HepG2 (cell line): Measurements from ENCODE around the gene PHKG2. TPM values are rescaled to one million over a fixed set of nuclear protein-coding genes. Genes with fewer than 3 reads are reported as not detected.
A peak's percentile ranks its signal among the peaks of the same experiment; 100 is the strongest.

ENCODE experiments used
- ATAC-seq: fragments of 200-7000 bp; cut with Tn5 transposase; 3 replicates; pipeline ENCODE4 v1.9.1; 2020; ENCODE audit warnings: mild to moderate bottlenecking, moderate library complexity
- BruUV-seq: library from RNA; stranded (reverse); fragments of 400-500 nt; replicated peaks from 2 replicates; lab custom pipeline; 2021; lab: Mats Ljungman, UMichigan
- CTCF ChIA-PET: fragments of 300-600 bp; formaldehyde crosslinking; extraction: SDS; loops from one replicate; lab custom pipeline; 2021; ENCODE audit warnings: low total read pairs, inconsistent platforms, low intra/inter-chr PET ratio; lab: Yijun Ruan, JAX
- POLR2A ChIA-PET: fragments of 350-600 bp; sonication (Branson Sonifier 250); formaldehyde crosslinking; loops from one replicate; lab custom pipeline; 2020; ENCODE audit warnings: antibody characterized with exemption, inconsistent platforms; lab: Yijun Ruan, JAX
- DNase-seq: peaks from one replicate; pipeline ENCODE4 v3.0.0-alpha.2; 2015; ENCODE audit warnings: low spot score
- FAIRE-seq: peaks from 3 replicates; lab custom pipeline; 2011; peaks lifted over from hg19 to GRCh38; lab: Jason Lieb, UNC
- H2AFZ ChIP-seq: one replicate; pipeline ENCODE4 v1.6.1; 2011; ENCODE audit warnings: low read length, inconsistent platforms
- H3K27ac ChIP-seq: fragments of 300-600 bp; 3 replicates; pipeline ENCODE4 v1.8.0; 2011; ENCODE audit warnings: mixed run types, mild to moderate bottlenecking, mixed read lengths, low read length, inconsistent platforms; ENCODE audit not compliant: insufficient read depth; ENCODE audit errors: extremely low read length
- H3K27me3 ChIP-seq, 2 experiments: fragments of 200-600 bp in 1 of 2; 2 replicates in 1 of 2; 3 replicates in 1 of 2; pipeline versions ENCODE4 v1.6.0 to v1.8.0; 2011; ENCODE audit warnings: low read length in 2 of 2, mild to moderate bottlenecking in 2 of 2, moderate library complexity in 2 of 2, inconsistent platforms in 1 of 2; ENCODE audit not compliant: insufficient read depth in 2 of 2, control insufficient read depth in 1 of 2
- H3K36me3 ChIP-seq, 2 experiments: fragments of 200-600 bp in 1 of 2; replicated peaks in 1 of 2; 2 replicates in 1 of 2; 3 replicates in 1 of 2; pipeline versions ENCODE4 v1.5.1 to v1.8.0; 2011; ENCODE audit warnings: low read length in 2 of 2, inconsistent platforms in 1 of 2; ENCODE audit not compliant: insufficient read depth in 2 of 2, control insufficient read depth in 1 of 2
- H3K4me1 ChIP-seq: 2 replicates; pipeline ENCODE4 v1.5.1; 2012; ENCODE audit warnings: low read length, inconsistent platforms; ENCODE audit not compliant: insufficient read depth
- H3K4me2 ChIP-seq: 2 replicates; pipeline ENCODE4 v1.6.0; 2011; ENCODE audit warnings: low read depth, low read length, inconsistent platforms
- H3K4me3 ChIP-seq, 3 experiments: fragments of 200-600 bp in 1 of 3; sonication (generic), shearing (Covaris generic) in 1 of 3; replicated peaks in 1 of 3; 2 replicates each; pipeline ENCODE4 v1.5.1; 2011 to 2016; ENCODE audit warnings: low read length in 3 of 3, inconsistent platforms in 2 of 3, low read depth in 2 of 3, mild to moderate bottlenecking in 2 of 3, control low read depth in 1 of 3, mixed read lengths in 1 of 3; ENCODE audit not compliant: insufficient read depth in 1 of 3
- H3K79me2 ChIP-seq: one replicate; pipeline ENCODE4 v1.6.1; 2011; ENCODE audit warnings: low read length, inconsistent platforms; ENCODE audit not compliant: insufficient read depth
- H3K9ac ChIP-seq: 2 replicates; pipeline ENCODE4 v1.6.0; 2011; ENCODE audit warnings: mild to moderate bottlenecking, low read depth, low read length, inconsistent platforms; ENCODE audit not compliant: insufficient read depth
- H3K9me3 ChIP-seq: 2 replicates; pipeline ENCODE4 v1.5.1; 2012; ENCODE audit warnings: mild to moderate bottlenecking, low read length
- H4K20me1 ChIP-seq: 2 replicates; pipeline ENCODE4 v1.6.0; 2011; ENCODE audit warnings: inconsistent platforms, mild to moderate bottlenecking, low read length, moderate library complexity; ENCODE audit not compliant: insufficient read depth
- DNMT1 ChIP-seq: sonication (generic); formaldehyde crosslinking; IDR thresholded peaks from 2 replicates; pipeline ENCODE4 v1.5.1; 2020; ENCODE audit warnings: mild to moderate bottlenecking, missing genetic modification reagents
- HDAC2 ChIP-seq: sonication (generic); formaldehyde crosslinking; IDR thresholded peaks from 2 replicates; pipeline ENCODE4 v1.4.0; 2020; ENCODE audit warnings: missing genetic modification reagents
- HNRNPUL1 ChIP-seq: fragments of 200-400 bp; formaldehyde crosslinking; IDR thresholded peaks from 2 replicates; pipeline ENCODE4 v1.6.1; 2017; ENCODE audit warnings: low read depth, mild to moderate bottlenecking, low read length, moderate library complexity
- IKZF4 ChIP-seq: sonication (generic); formaldehyde crosslinking; IDR thresholded peaks from 2 replicates; pipeline ENCODE4 v1.5.1; 2020; ENCODE audit warnings: borderline replicate concordance, mild to moderate bottlenecking, low read depth, missing genetic modification reagents; ENCODE audit errors: not compliant biosample characterization
- KAT7 ChIP-seq: IDR thresholded peaks from 2 replicates; pipeline ENCODE4 v1.6.1; 2018; ENCODE audit warnings: borderline replicate concordance, missing compliant biosample characterization
- KDM6A ChIP-seq: IDR thresholded peaks from 2 replicates; pipeline ENCODE4 v1.6.1; 2016; ENCODE audit warnings: low read depth
- MIER3 ChIP-seq: IDR thresholded peaks from 2 replicates; pipeline ENCODE4 v1.6.1; 2016; ENCODE audit warnings: missing compliant biosample characterization, borderline replicate concordance
- POLR2G ChIP-seq: fragments of 200-400 bp; formaldehyde crosslinking; IDR thresholded peaks from 2 replicates; pipeline ENCODE4 v1.6.1; 2018; ENCODE audit warnings: mild to moderate bottlenecking, low read depth, low read length, moderate library complexity
- RBM22 ChIP-seq: fragments of 200-400 bp; formaldehyde crosslinking; optimal IDR thresholded peaks from 2 replicates; pipeline ENCODE3; 2017; ENCODE audit warnings: mild to moderate bottlenecking, low read length, moderate library complexity
- U2AF2 ChIP-seq: fragments of 200-400 bp; formaldehyde crosslinking; IDR thresholded peaks from 2 replicates; pipeline ENCODE4 v1.6.1; 2017; ENCODE audit warnings: low read depth, mild to moderate bottlenecking, low read length
- ZNF549 ChIP-seq: sonication (generic); formaldehyde crosslinking; IDR thresholded peaks from 2 replicates; pipeline ENCODE4 v1.5.0; 2020; ENCODE audit warnings: missing genetic modification reagents
- ZNF703 ChIP-seq: sonication (generic); formaldehyde crosslinking; IDR thresholded peaks from 2 replicates; pipeline ENCODE4 v1.5.1; 2020; ENCODE audit warnings: missing genetic modification reagents, mild to moderate bottlenecking, moderate library complexity, borderline replicate concordance
- ZNF878 ChIP-seq: sonication (generic); formaldehyde crosslinking; IDR thresholded peaks from 2 replicates; pipeline ENCODE4 v1.8.1; 2023; ENCODE audit warnings: mild to moderate bottlenecking, missing genetic modification reagents, moderate library complexity
- WGBS: methylation state at CpG from one replicate; pipeline ENCODE4 v1.1.6; 2017; ENCODE audit warnings: low lambda C conversion rate; 5-methylcytosine and 5-hydroxymethylcytosine counted together
- in situ Hi-C: cut with HindIII; loops from 2 replicates; pipeline ENCODE4 v1.10.0; 2017; ENCODE audit warnings: low pct_unique_long_range_greater_than_20kb; ENCODE audit not compliant: extremely low pct_ligation_motif_present
- intact Hi-C: fragments of 100-400 bp; cut with micrococcal nuclease; formaldehyde crosslinking; loops from one replicate; pipeline ENCODE4 v1.10.0; 2022; ENCODE audit not compliant: unreplicated experiment
- polyA plus RNA-seq, 8 experiments: library from polyadenylated mRNA; depleted of rRNA in 3 of 8; stranded (reverse) in 7 of 8; unstranded in 1 of 8; fragments of >200 nt; fragmentation: Illumina TruSeq in 4 of 8; extraction: Trizol in 4 of 8; gene quantifications; 2 replicates each; pipeline versions ENCODE4 v1.2.1 to v1.2.3, GENCODE V29; 2011 to 2016; ENCODE audit warnings: low read depth in 4 of 8, missing spikeins in 1 of 8, mixed read lengths in 1 of 8; ENCODE audit not compliant: insufficient read depth in 1 of 8
- total RNA-seq, 5 experiments: library from RNA; depleted of rRNA; stranded (reverse); fragments of >200 nt; fragmentation: Illumina TruSeq; extraction: Trizol; gene quantifications; 2 replicates each; pipeline ENCODE4 v1.2.3, GENCODE V29; 2016; ENCODE audit warnings: low read depth in 1 of 5
- TF ChIP-seq, protein P1 (sequence below): sonication (generic); formaldehyde crosslinking; IDR thresholded peaks from 2 replicates; pipeline ENCODE4 v1.4.0; 2020; ENCODE audit warnings: missing genetic modification reagents
- TF ChIP-seq, protein P2 (sequence below): sonication (generic); formaldehyde crosslinking; IDR thresholded peaks from 2 replicates; pipeline ENCODE4 v1.4.0; 2020; ENCODE audit warnings: missing genetic modification reagents; ENCODE audit errors: not compliant biosample characterization
- TF ChIP-seq, protein P3 (sequence below): IDR thresholded peaks from 2 replicates; pipeline ENCODE4 v1.6.1; 2016
- TF ChIP-seq, protein P4 (sequence below): sonication (generic); formaldehyde crosslinking; IDR thresholded peaks from 2 replicates; pipeline ENCODE4 v1.5.0; 2020; ENCODE audit warnings: missing genetic modification reagents
- TF ChIP-seq, protein P5 (sequence below): sonication (generic); formaldehyde crosslinking; IDR thresholded peaks from 2 replicates; pipeline ENCODE4 v1.9.0; 2021; ENCODE audit warnings: missing genetic modification reagents, mild to moderate bottlenecking, borderline replicate concordance

The PHKG2 gene
- total and polyA plus RNA-seq, 2 of the 13 experiments (the other 11 are each of a cell fraction or from before 2014, with no cell fraction given): 37.4 to 42.1 TPM

DNA sequence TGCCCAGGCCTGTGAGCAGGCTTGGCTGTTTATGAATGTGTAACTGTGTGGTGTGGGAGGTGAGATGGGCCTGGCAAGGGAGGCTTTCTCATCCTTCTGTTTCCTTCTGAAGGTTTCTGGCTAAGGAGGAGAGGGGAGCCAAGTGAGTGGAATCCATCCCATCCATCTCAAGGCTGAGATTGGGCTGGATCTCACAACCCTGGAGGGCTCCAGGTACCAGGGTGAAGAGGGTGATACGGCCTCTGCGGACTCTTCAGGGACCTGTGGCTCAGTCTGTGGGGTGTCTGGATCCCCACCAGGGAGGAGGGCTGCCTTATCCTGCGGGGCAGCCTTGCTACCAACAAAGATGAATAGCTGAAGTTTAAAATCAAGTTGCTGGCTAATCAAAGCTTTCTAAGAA is 31.8 kb downstream of the PHKG2 start:
- Histone ChIP-seq H3K9ac (no peak overlapping the region), H3K27ac (peak overlapping the region; percentile 11), H3K4me2 (no peak overlapping the region), H3K36me3 (peaks cover 19 to 25% of the 10 kb centered on the region in 2 experiments), H2AFZ (no peak overlapping the region), H4K20me1 (no peaks in the 10 kb centered on the region; the same call in 1 of the 2 replicates), H3K4me1 (peaks cover 32% of the 10 kb centered on the region), H3K4me3 (no peak overlapping the region), H3K9me3 (no peaks in the 10 kb centered on the region), H3K79me2 (peaks cover 13% of the 10 kb centered on the region), H3K27me3 (no peaks in the 10 kb centered on the region; a peak in 1 of 5 replicates)
- ATAC-seq (no peak), FAIRE-seq (no peak), DNase-seq (no peak)
- POLR2A ChIA-PET: interaction anchor here (0.8 to 4.2 kb wide), 4 partner anchors 26 to 95 kb away, joined by 3 to 30 read pairs (median 4); partner anchors contain the start of gene PHKG2
- CTCF ChIA-PET: no interaction called here
- intact Hi-C loops (no loop called here), in situ Hi-C loops (no loop called here)
- no TSS peak for BruUV-seq
- 86% methylated on average over 3 of the region's 3 CpGs for WGBS
- no peak for TF ChIP-seq DNMT1 (CRISPR knock-in tag)
- TF ChIP-seq, protein P1, sequence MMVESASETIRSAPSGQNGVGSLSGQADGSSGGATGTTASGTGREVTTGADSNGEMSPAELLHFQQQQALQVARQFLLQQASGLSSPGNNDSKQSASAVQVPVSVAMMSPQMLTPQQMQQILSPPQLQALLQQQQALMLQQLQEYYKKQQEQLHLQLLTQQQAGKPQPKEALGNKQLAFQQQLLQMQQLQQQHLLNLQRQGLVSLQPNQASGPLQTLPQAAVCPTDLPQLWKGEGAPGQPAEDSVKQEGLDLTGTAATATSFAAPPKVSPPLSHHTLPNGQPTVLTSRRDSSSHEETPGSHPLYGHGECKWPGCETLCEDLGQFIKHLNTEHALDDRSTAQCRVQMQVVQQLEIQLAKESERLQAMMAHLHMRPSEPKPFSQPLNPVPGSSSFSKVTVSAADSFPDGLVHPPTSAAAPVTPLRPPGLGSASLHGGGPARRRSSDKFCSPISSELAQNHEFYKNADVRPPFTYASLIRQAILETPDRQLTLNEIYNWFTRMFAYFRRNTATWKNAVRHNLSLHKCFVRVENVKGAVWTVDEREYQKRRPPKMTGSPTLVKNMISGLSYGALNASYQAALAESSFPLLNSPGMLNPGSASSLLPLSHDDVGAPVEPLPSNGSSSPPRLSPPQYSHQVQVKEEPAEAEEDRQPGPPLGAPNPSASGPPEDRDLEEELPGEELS (CRISPR knock-in tag): no peak
- no peak for TF ChIP-seq KDM6A (CRISPR knock-in tag)
- TF ChIP-seq ZNF878 (CRISPR knock-in tag): no peak
- TF ChIP-seq HNRNPUL1: no peak
- no peak for TF ChIP-seq ZNF703 (CRISPR knock-in tag)
- no peak for TF ChIP-seq HDAC2 (CRISPR knock-in tag)
- TF ChIP-seq, protein P2, sequence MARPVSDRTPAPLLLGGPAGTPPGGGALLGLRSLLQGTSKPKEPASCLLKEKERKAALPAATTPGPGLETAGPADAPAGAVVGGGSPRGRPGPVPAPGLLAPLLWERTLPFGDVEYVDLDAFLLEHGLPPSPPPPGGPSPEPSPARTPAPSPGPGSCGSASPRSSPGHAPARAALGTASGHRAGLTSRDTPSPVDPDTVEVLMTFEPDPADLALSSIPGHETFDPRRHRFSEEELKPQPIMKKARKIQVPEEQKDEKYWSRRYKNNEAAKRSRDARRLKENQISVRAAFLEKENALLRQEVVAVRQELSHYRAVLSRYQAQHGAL (CRISPR knock-in tag): no peak
- TF ChIP-seq U2AF2: no peak
- TF ChIP-seq MIER3 (CRISPR knock-in tag): no peak
- TF ChIP-seq, protein P3, sequence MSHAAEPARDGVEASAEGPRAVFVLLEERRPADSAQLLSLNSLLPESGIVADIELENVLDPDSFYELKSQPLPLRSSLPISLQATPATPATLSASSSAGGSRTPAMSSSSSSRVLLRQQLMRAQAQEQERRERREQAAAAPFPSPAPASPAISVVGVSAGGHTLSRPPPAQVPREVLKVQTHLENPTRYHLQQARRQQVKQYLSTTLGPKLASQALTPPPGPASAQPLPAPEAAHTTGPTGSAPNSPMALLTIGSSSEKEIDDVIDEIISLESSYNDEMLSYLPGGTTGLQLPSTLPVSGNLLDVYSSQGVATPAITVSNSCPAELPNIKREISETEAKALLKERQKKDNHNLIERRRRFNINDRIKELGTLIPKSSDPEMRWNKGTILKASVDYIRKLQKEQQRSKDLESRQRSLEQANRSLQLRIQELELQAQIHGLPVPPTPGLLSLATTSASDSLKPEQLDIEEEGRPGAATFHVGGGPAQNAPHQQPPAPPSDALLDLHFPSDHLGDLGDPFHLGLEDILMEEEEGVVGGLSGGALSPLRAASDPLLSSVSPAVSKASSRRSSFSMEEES (CRISPR knock-in tag): no peak
- TF ChIP-seq POLR2G: peak; percentile 30
- TF ChIP-seq KAT7: 0 out of 2 replicates have a peak, but pooled peaks have one; percentile 4
- no peak for TF ChIP-seq IKZF4 (CRISPR knock-in tag)
- TF ChIP-seq ZNF549 (CRISPR knock-in tag): no peak
- TF ChIP-seq, protein P4, sequence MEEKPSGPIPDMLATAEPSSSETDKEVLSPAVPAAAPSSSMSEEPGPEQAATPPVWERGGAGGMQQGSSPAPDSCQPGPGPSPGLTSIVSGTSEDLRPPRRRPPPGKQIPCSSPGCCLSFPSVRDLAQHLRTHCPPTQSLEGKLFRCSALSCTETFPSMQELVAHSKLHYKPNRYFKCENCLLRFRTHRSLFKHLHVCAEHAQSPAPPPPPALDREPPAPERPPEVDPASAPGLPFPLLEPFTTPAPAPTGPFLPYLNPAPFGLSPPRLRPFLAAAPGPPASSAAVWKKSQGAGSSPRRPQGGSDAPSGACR (CRISPR knock-in tag): no peak
- TF ChIP-seq, protein P5, sequence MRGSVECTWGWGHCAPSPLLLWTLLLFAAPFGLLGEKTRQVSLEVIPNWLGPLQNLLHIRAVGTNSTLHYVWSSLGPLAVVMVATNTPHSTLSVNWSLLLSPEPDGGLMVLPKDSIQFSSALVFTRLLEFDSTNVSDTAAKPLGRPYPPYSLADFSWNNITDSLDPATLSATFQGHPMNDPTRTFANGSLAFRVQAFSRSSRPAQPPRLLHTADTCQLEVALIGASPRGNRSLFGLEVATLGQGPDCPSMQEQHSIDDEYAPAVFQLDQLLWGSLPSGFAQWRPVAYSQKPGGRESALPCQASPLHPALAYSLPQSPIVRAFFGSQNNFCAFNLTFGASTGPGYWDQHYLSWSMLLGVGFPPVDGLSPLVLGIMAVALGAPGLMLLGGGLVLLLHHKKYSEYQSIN (CRISPR knock-in tag): no peak
- peak; percentile 52 for TF ChIP-seq RBM22
